ENCODE data around the gene NR5A1.

NR5A1 gene

DNA sequence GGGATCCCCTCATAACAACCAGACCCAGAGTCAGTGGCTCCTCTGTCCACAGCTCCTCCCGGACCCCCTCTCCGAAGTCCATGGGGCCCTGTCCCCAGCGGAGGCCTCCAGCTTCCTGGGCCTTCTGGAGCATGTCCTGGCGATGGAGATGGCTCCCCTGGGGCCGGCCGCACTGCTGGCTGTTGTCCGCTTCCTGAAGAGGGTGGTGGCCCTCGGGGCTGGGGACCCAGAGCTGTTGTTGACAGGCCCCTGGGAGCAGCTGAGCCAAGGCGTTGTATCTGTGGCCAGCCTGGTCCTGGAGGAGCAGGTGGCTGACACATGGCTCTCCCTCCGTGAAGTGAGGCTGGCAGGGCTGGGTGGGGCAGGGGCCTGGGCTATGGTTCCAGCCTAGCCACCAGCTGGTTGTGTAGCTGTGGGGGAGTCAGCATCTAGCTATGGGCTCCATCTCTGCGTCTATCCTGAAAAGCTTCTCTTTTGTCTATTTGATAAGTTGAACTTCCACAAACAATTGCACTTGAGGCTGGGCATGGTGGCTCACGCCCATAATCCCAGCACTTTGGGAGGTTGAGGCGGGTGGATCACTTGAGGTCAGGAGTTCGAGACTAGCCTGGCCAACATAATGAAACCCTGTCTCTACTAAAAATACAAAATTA, 52.3 kb downstream of the NR5A1 start:
- no peak overlapping the region for H3K27ac ChIP-seq (ENCODE audit: low read depth in 2 of 2, low read length in 2 of 2)
- H3K27me3 ChIP-seq (ENCODE audit: control insufficient read depth in 2 of 2, insufficient read depth in 2 of 2, low read length in 2 of 2): peaks cover 16 to 17% of the 10 kb centered on the region in 2 donors
- H3K9ac ChIP-seq (ENCODE audit: low read depth in 1 of 2, low read length in 2 of 2): no peak overlapping the region
- H3K4me1 ChIP-seq (ENCODE audit: control insufficient read depth in 2 of 2, insufficient read depth in 2 of 2, low read length in 2 of 2): peaks cover 2% of the 10 kb centered on the region in 2 donors
- no peaks in the 10 kb centered on the region for H3K36me3 ChIP-seq (ENCODE audit: control insufficient read depth in 2 of 2, insufficient read depth in 2 of 2, low read length in 2 of 2)
- no peak overlapping the region for H3K4me3 ChIP-seq (ENCODE audit: low read length in 2 of 2)
- H3K9me3 ChIP-seq (ENCODE audit: control insufficient read depth in 2 of 2, low read length in 2 of 2): no peaks in the 10 kb centered on the region

DNA sequence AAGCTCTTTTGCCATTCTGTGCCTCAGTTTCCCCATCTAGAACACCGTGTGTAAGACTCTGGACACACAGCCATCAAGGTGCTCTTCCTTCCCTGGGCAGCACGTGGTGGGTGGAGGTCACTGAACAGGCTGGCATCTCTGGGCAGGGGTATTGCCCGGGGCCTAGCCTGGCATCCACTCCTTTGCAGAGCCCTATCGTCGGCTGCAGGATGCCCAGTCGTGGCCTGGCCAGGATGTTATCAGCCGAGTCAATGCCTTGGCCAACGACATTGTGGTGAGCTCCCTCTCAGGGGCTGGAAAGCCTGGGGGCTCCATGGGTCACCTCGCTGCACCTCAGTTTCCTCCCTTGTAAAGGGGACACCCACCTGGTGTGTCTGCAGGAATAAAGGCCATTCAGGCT, 52.9 kb downstream of the NR5A1 start:
- peaks cover 2% of the 10 kb centered on the region in 2 donors for H3K4me1 ChIP-seq (ENCODE audit: control insufficient read depth in 2 of 2, insufficient read depth in 2 of 2, low read length in 2 of 2)
- no peaks in the 10 kb centered on the region for H3K36me3 ChIP-seq (ENCODE audit: control insufficient read depth in 2 of 2, insufficient read depth in 2 of 2, low read length in 2 of 2)
- no peak overlapping the region for H3K4me3 ChIP-seq (ENCODE audit: low read length in 2 of 2)
- no peak overlapping the region for H3K27ac ChIP-seq (ENCODE audit: low read depth in 2 of 2, low read length in 2 of 2)
- peaks cover 17 to 19% of the 10 kb centered on the region in 2 donors for H3K27me3 ChIP-seq (ENCODE audit: control insufficient read depth in 2 of 2, insufficient read depth in 2 of 2, low read length in 2 of 2)
- H3K9me3 ChIP-seq (ENCODE audit: control insufficient read depth in 2 of 2, low read length in 2 of 2): no peaks in the 10 kb centered on the region
- no peak overlapping the region for H3K9ac ChIP-seq (ENCODE audit: low read depth in 1 of 2, low read length in 2 of 2)

DNA sequence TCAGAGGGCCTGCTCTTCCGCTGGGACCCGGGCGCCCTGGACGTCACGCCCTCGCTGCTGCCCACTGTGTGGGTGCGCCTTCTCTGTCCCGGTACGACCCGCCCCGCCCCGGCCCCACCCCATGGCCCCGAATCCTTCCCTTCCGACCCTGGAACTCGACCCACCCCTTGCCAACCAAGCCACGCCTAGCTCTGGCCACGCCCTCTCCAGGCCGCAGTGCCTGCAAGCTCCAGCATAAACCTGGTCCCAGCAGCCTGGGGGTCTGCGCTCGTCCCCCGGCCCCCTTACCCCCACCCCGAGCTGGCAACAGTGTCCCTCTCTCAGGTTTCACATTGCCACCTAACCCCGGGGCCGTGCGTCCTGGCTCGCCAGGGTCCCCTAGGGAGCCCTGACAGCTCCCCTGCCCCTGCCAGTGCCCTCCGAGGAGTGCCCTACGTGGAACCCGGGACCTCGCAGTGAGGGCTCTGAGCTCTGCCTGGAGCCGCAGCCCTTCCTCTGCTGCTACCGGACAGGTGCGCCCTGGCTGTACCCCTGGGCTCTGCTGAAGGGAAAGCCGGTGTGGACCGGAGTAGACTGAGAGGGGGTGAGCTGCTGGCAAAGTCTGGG, 53.5 kb downstream of the NR5A1 start:
- Histone ChIP-seq H3K36me3 (ENCODE audit: control insufficient read depth in 2 of 2, insufficient read depth in 2 of 2, low read length in 2 of 2) (no peaks in the 10 kb centered on the region), H3K4me1 (ENCODE audit: control insufficient read depth in 2 of 2, insufficient read depth in 2 of 2, low read length in 2 of 2) (peaks cover 2% of the 10 kb centered on the region in 2 donors), H3K27ac (ENCODE audit: low read depth in 2 of 2, low read length in 2 of 2) (no peak overlapping the region), H3K27me3 (ENCODE audit: control insufficient read depth in 2 of 2, insufficient read depth in 2 of 2, low read length in 2 of 2) (peaks cover 17 to 19% of the 10 kb centered on the region in 2 donors), H3K9ac (ENCODE audit: low read depth in 1 of 2, low read length in 2 of 2) (no peak overlapping the region), H3K9me3 (ENCODE audit: control insufficient read depth in 2 of 2, low read length in 2 of 2) (no peaks in the 10 kb centered on the region), H3K4me3 (ENCODE audit: low read length in 2 of 2) (peak overlapping the region; percentile 37 to 39)

GRCh38 chr9:124452841-124453585, 54.2 kb downstream of the NR5A1 start:
- Histone ChIP-seq H3K27me3 (ENCODE audit: control insufficient read depth in 2 of 2, insufficient read depth in 2 of 2, low read length in 2 of 2) (peaks cover 17 to 19% of the 10 kb centered on the region in 2 donors), H3K9me3 (ENCODE audit: control insufficient read depth in 2 of 2, low read length in 2 of 2) (no peaks in the 10 kb centered on the region), H3K4me3 (ENCODE audit: low read length in 2 of 2) (peak overlapping the region; percentile 37 to 39), H3K9ac (ENCODE audit: low read depth in 1 of 2, low read length in 2 of 2) (no peak overlapping the region), H3K27ac (ENCODE audit: low read depth in 2 of 2, low read length in 2 of 2) (no peak overlapping the region), H3K36me3 (ENCODE audit: control insufficient read depth in 2 of 2, insufficient read depth in 2 of 2, low read length in 2 of 2) (no peaks in the 10 kb centered on the region), H3K4me1 (ENCODE audit: control insufficient read depth in 2 of 2, insufficient read depth in 2 of 2, low read length in 2 of 2) (peaks cover 2% of the 10 kb centered on the region in 2 donors)

DNA sequence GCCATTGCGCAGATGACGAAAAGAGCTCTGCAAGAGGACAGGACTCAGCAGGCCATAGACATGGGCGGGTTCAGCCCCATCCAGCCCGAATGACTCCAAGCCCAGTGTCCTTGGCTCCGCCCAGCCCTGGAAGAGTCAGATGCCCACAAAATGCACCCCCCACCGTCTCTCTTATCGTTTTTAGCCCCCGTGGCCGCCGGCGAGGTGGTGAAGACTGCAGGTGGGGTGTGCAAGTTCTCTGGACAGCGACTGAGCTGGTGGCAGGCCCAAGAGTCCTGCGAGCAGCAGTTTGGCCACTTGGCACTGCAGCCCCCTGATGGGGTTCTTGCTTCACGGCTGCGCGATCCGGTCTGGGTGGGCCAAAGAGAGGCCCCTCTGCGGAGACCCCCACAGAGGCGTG, 54.9 kb downstream of the NR5A1 start:
- H3K4me3 ChIP-seq (ENCODE audit: low read length in 2 of 2): no peak overlapping the region
- H3K4me1 ChIP-seq (ENCODE audit: control insufficient read depth in 2 of 2, insufficient read depth in 2 of 2, low read length in 2 of 2): peaks cover 2% of the 10 kb centered on the region in 2 donors
- no peak overlapping the region for H3K9ac ChIP-seq (ENCODE audit: low read depth in 1 of 2, low read length in 2 of 2)
- no peaks in the 10 kb centered on the region for H3K36me3 ChIP-seq (ENCODE audit: control insufficient read depth in 2 of 2, insufficient read depth in 2 of 2, low read length in 2 of 2)
- H3K27ac ChIP-seq (ENCODE audit: low read depth in 2 of 2, low read length in 2 of 2): no peak overlapping the region
- H3K9me3 ChIP-seq (ENCODE audit: control insufficient read depth in 2 of 2, low read length in 2 of 2): no peaks in the 10 kb centered on the region
- peaks cover 17 to 19% of the 10 kb centered on the region in 2 donors for H3K27me3 ChIP-seq (ENCODE audit: control insufficient read depth in 2 of 2, insufficient read depth in 2 of 2, low read length in 2 of 2)

- H3K36me3 ChIP-seq (ENCODE audit: control insufficient read depth in 2 of 2, insufficient read depth in 2 of 2, low read length in 2 of 2): no peaks in the 10 kb centered on the region
- H3K9ac ChIP-seq (ENCODE audit: low read depth in 1 of 2, low read length in 2 of 2): no peak overlapping the region
- H3K4me3 ChIP-seq (ENCODE audit: low read length in 2 of 2): no peak overlapping the region
- peaks cover 2% of the 10 kb centered on the region in 2 donors for H3K4me1 ChIP-seq (ENCODE audit: control insufficient read depth in 2 of 2, insufficient read depth in 2 of 2, low read length in 2 of 2)
- peaks cover 17 to 19% of the 10 kb centered on the region in 2 donors for H3K27me3 ChIP-seq (ENCODE audit: control insufficient read depth in 2 of 2, insufficient read depth in 2 of 2, low read length in 2 of 2)
- H3K27ac ChIP-seq (ENCODE audit: low read depth in 2 of 2, low read length in 2 of 2): no peak overlapping the region
- no peaks in the 10 kb centered on the region for H3K9me3 ChIP-seq (ENCODE audit: control insufficient read depth in 2 of 2, low read length in 2 of 2)
Measured at GRCh38 chr9:124450931-124451661, 56.1 kb downstream of the NR5A1 start.

- H3K27me3 ChIP-seq (ENCODE audit: control insufficient read depth in 2 of 2, insufficient read depth in 2 of 2, low read length in 2 of 2): peaks cover 17 to 19% of the 10 kb centered on the region in 2 donors
- no peak within 1 kb of the TSS for H3K9ac ChIP-seq (ENCODE audit: low read depth in 1 of 2, low read length in 2 of 2)
- H3K4me3 ChIP-seq (ENCODE audit: low read length in 2 of 2): no peak within 1 kb of the TSS
- H3K27ac ChIP-seq (ENCODE audit: low read depth in 2 of 2, low read length in 2 of 2): no peak within 1 kb of the TSS
- H3K36me3 ChIP-seq (ENCODE audit: control insufficient read depth in 2 of 2, insufficient read depth in 2 of 2, low read length in 2 of 2): no peaks in the 10 kb centered on the region
- H3K4me1 ChIP-seq (ENCODE audit: control insufficient read depth in 2 of 2, insufficient read depth in 2 of 2, low read length in 2 of 2): peaks cover 2% of the 10 kb centered on the region in 2 donors
- H3K9me3 ChIP-seq (ENCODE audit: control insufficient read depth in 2 of 2, low read length in 2 of 2): no peaks in the 10 kb centered on the region
Measured at GRCh38 chr9:124450241-124450924, 56.8 kb downstream of the NR5A1 start, which contains the start of gene ADGRD2. TSS of gene ADGRD2 (plus strand) at chr9:124450451. CDS start at chr9:124451667, 1,216 bp downstream.

GRCh38 chr9:124449381-124450151, 57.6 kb downstream of the NR5A1 start:
- H3K27ac ChIP-seq (ENCODE audit: low read depth in 2 of 2, low read length in 2 of 2): no peak overlapping the region

DNA sequence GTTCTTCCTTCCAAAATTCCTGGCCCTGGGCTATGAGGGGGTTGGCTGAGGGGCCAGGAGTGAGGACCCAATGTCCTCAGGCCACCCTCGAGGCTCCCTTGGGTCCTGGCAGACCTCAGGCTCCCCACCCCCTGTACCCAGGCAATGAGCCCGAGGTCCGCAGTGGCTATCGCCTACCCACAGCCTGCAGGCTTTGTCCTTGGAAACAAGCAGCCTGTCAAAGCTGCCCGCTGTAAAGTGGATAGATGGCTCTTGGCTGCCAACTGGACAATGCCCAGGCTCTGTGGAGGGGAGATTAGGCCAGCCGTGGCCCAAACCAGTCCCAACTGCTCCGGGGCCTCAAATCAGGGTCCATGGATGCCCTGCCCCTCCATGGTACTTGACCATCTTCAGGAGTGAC, 59.2 kb downstream of the NR5A1 start:
- no peak overlapping the region for H3K4me3 ChIP-seq (ENCODE audit: low read length in 2 of 2)
- H3K9me3 ChIP-seq (ENCODE audit: control insufficient read depth in 2 of 2, low read length in 2 of 2): no peaks in the 10 kb centered on the region
- H3K27ac ChIP-seq (ENCODE audit: low read depth in 2 of 2, low read length in 2 of 2): no peak overlapping the region
- no peaks in the 10 kb centered on the region for H3K36me3 ChIP-seq (ENCODE audit: control insufficient read depth in 2 of 2, insufficient read depth in 2 of 2, low read length in 2 of 2)
- H3K9ac ChIP-seq (ENCODE audit: low read depth in 1 of 2, low read length in 2 of 2): no peak overlapping the region
- H3K4me1 ChIP-seq (ENCODE audit: control insufficient read depth in 2 of 2, insufficient read depth in 2 of 2, low read length in 2 of 2): peaks cover 0 to 2% of the 10 kb centered on the region in 2 donors
- peaks cover 17 to 19% of the 10 kb centered on the region in 2 donors for H3K27me3 ChIP-seq (ENCODE audit: control insufficient read depth in 2 of 2, insufficient read depth in 2 of 2, low read length in 2 of 2)

More at GRCh38 chr9:124449381-124450151, 57.6 kb downstream of the NR5A1 start:
- H3K9ac ChIP-seq (ENCODE audit: low read depth in 1 of 2, low read length in 2 of 2): no peak overlapping the region
- H3K4me3 ChIP-seq (ENCODE audit: low read length in 2 of 2): no peak overlapping the region
- H3K36me3 ChIP-seq (ENCODE audit: control insufficient read depth in 2 of 2, insufficient read depth in 2 of 2, low read length in 2 of 2): no peaks in the 10 kb centered on the region
- H3K9me3 ChIP-seq (ENCODE audit: control insufficient read depth in 2 of 2, low read length in 2 of 2): no peaks in the 10 kb centered on the region
- peaks cover 2% of the 10 kb centered on the region in 2 donors for H3K4me1 ChIP-seq (ENCODE audit: control insufficient read depth in 2 of 2, insufficient read depth in 2 of 2, low read length in 2 of 2)
- peaks cover 17 to 19% of the 10 kb centered on the region in 2 donors for H3K27me3 ChIP-seq (ENCODE audit: control insufficient read depth in 2 of 2, insufficient read depth in 2 of 2, low read length in 2 of 2)

Data from mucosa of rectum (tissue), 2 donors.